ENCODE measurements around the gene TTC27. TPM values are rescaled to one million over a fixed set of nuclear protein-coding genes. Genes with fewer than 3 reads are reported as not detected.

Gene TTC27
- 10 to 100 TPM; 17.9 to 23.3 (median 21.6) TPM for total RNA-seq
- 27.0 TPM for total RNA-seq (2013)
- 20.3 to 103 (median 33.2) reads per million in 29 experiments for total RNA-seq

- DNase-seq: peak; percentile 90 to 97 (median 93)
- H3K27ac ChIP-seq (ENCODE audit: low read length): peak within 1 kb of the TSS; percentile 56
- ATAC-seq (replicated peaks in 1 of 4): peak; percentile 100
- peak within 1 kb of the TSS; percentile 95 to 99 for H3K4me3 ChIP-seq (ENCODE audit: control insufficient read depth in 1 of 2, extremely low read depth in 1 of 2, low read length in 1 of 2)
- H3K27me3 ChIP-seq (replicated peaks in 1 of 2; ENCODE audit: control insufficient read depth in 2 of 2, extremely low read depth in 1 of 2, insufficient read depth in 2 of 2, low read length in 1 of 2): peaks cover 0 to 4% of the 10 kb centered on the region in 2 experiments
- Mint-ChIP-seq H3K4me1 (peaks cover 31 to 34% (median 33%) of the 10 kb centered on the region in 3 donors), H3K4me3 (peak within 1 kb of the TSS; percentile 87 to 91 (median 89)), H3K27me3 (no peaks in the 10 kb centered on the region), H3K27ac (peak within 1 kb of the TSS; percentile 51 to 87), H3K9me3 (no peaks in the 10 kb centered on the region), H3K36me3 (peaks cover 24% of the 10 kb centered on the region)
- 0% methylated on average over 27 of the region's 39 CpGs for WGBS (ENCODE audit: insufficient coverage)
- ChIA-PET POLR2A (interaction anchor here in 1 of 2 donors (0.6 kb wide), 1 partner anchor 590 kb away, joined by 3 read pairs; no protein-coding TSS in a partner anchor), CTCF (interaction anchor here in 1 of 2 donors (1.1 kb wide), 1 partner anchor 955 kb away, joined by 5 read pairs; no protein-coding TSS in a partner anchor)
- H3K4me1 ChIP-seq (ENCODE audit: control insufficient read depth in 1 of 2, extremely low read depth in 1 of 2, insufficient read depth in 2 of 2, low read length in 2 of 2): peaks cover 4 to 24% of the 10 kb centered on the region in 2 experiments
- no peaks in the 10 kb centered on the region for H3K9me3 ChIP-seq
- H3K36me3 ChIP-seq (ENCODE audit: control insufficient read depth in 2 of 2, extremely low read depth in 1 of 2, insufficient read depth in 1 of 2, low read length in 1 of 2): peaks cover 0 to 13% of the 10 kb centered on the region in 2 donors
Measured at GRCh38 chr2:32627814-32628579, at the start of gene TTC27. TSS of gene TTC27 (plus strand) at chr2:32628050. CDS start at chr2:32628293, 243 bp downstream.

- H3K4me3 Mint-ChIP-seq: no peak overlapping the region
- DNase-seq (peak in 1 of 35 experiments; percentile 26), ATAC-seq (replicated peaks in 1 of 4) (peak; percentile 83 to 92 (median 90))
- H3K4me3 ChIP-seq (ENCODE audit: control insufficient read depth in 1 of 2, extremely low read depth in 1 of 2, low read length in 1 of 2): no peak overlapping the region
- ChIA-PET CTCF (no interaction called here), POLR2A (interaction anchor here (0.6 to 0.9 kb wide), 2 partner anchors 40 to 379 kb away, joined by 3 to 4 read pairs; no protein-coding TSS in a partner anchor)
- peaks cover 0 to 10% of the 10 kb centered on the region in 2 experiments for H3K4me1 ChIP-seq (ENCODE audit: control insufficient read depth in 1 of 2, extremely low read depth in 1 of 2, insufficient read depth in 2 of 2, low read length in 2 of 2)
- peaks cover 0 to 7% of the 10 kb centered on the region in 2 donors for H3K36me3 ChIP-seq (ENCODE audit: control insufficient read depth in 2 of 2, extremely low read depth in 1 of 2, insufficient read depth in 1 of 2, low read length in 1 of 2)
- H3K36me3 Mint-ChIP-seq: peaks cover 26% of the 10 kb centered on the region
- peak overlapping the region; percentile 10 for H3K27ac ChIP-seq (ENCODE audit: low read length)
- H3K9me3 Mint-ChIP-seq: no peaks in the 10 kb centered on the region
- no peaks in the 10 kb centered on the region for H3K9me3 ChIP-seq
- WGBS (ENCODE audit: insufficient coverage): no CpG with 5 or more reads among the region's 3 CpGs
- H3K27me3 Mint-ChIP-seq: no peaks in the 10 kb centered on the region
- H3K27me3 ChIP-seq (replicated peaks in 1 of 2; ENCODE audit: control insufficient read depth in 2 of 2, extremely low read depth in 1 of 2, insufficient read depth in 2 of 2, low read length in 1 of 2): no peaks in the 10 kb centered on the region
- peaks cover 35 to 41% (median 39%) of the 10 kb centered on the region in 3 donors for H3K4me1 Mint-ChIP-seq
- peak overlapping the region; percentile 75 to 88 for H3K27ac Mint-ChIP-seq
Measured at GRCh38 chr2:32591669-32592463, 36.0 kb upstream of the TTC27 start.

- Histone ChIP-seq H3K36me3 (ENCODE audit: control insufficient read depth in 2 of 2, extremely low read depth in 1 of 2, insufficient read depth in 1 of 2, low read length in 1 of 2) (peaks cover 0 to 29% of the 10 kb centered on the region in 2 donors), H3K27me3 (replicated peaks in 1 of 2; ENCODE audit: control insufficient read depth in 2 of 2, extremely low read depth in 1 of 2, insufficient read depth in 2 of 2, low read length in 1 of 2) (no peaks in the 10 kb centered on the region), H3K4me1 (ENCODE audit: control insufficient read depth in 1 of 2, extremely low read depth in 1 of 2, insufficient read depth in 2 of 2, low read length in 2 of 2) (peaks cover 0 to 10% of the 10 kb centered on the region in 2 experiments), H3K9me3 (no peaks in the 10 kb centered on the region), H3K27ac (ENCODE audit: low read length) (no peak overlapping the region), H3K4me3 (ENCODE audit: control insufficient read depth in 1 of 2, extremely low read depth in 1 of 2, low read length in 1 of 2) (no peak overlapping the region)
- Mint-ChIP-seq H3K27me3 (no peaks in the 10 kb centered on the region), H3K4me1 (peaks cover 31 to 32% (median 32%) of the 10 kb centered on the region in 3 donors), H3K9me3 (no peaks in the 10 kb centered on the region), H3K36me3 (peaks cover 32% of the 10 kb centered on the region), H3K27ac (peak overlapping the region in 1 of 2 donors; percentile 52), H3K4me3 (no peak overlapping the region)
- no peak for ATAC-seq (replicated peaks in 1 of 4)
- ChIA-PET CTCF (no interaction called here), POLR2A (no interaction called here)
- WGBS (ENCODE audit: insufficient coverage): 100% methylated on average over 1 of the region's 3 CpGs
- DNase-seq: no peak
Measured at GRCh38 chr2:32594573-32594972, 33.3 kb upstream of the TTC27 start.

- DNase-seq (no peak), ATAC-seq (replicated peaks in 1 of 4) (no peak)
- Histone ChIP-seq H3K4me1 (ENCODE audit: control insufficient read depth in 1 of 2, extremely low read depth in 1 of 2, insufficient read depth in 2 of 2, low read length in 2 of 2) (no peaks in the 10 kb centered on the region), H3K4me3 (ENCODE audit: control insufficient read depth in 1 of 2, extremely low read depth in 1 of 2, low read length in 1 of 2) (no peak overlapping the region), H3K27me3 (replicated peaks in 1 of 2; ENCODE audit: control insufficient read depth in 2 of 2, extremely low read depth in 1 of 2, insufficient read depth in 2 of 2, low read length in 1 of 2) (no peaks in the 10 kb centered on the region), H3K27ac (ENCODE audit: low read length) (no peak overlapping the region), H3K9me3 (no peaks in the 10 kb centered on the region), H3K36me3 (ENCODE audit: control insufficient read depth in 2 of 2, extremely low read depth in 1 of 2, insufficient read depth in 1 of 2, low read length in 1 of 2) (peaks cover 0 to 64% of the 10 kb centered on the region in 2 donors)
- H3K4me1 Mint-ChIP-seq: no peaks in the 10 kb centered on the region
- no peak overlapping the region for H3K4me3 Mint-ChIP-seq
- ChIA-PET POLR2A (no interaction called here), CTCF (no interaction called here)
- WGBS (ENCODE audit: insufficient coverage): 100% methylated on average over 2 of the region's 2 CpGs
- H3K27me3 Mint-ChIP-seq: no peaks in the 10 kb centered on the region
- no peaks in the 10 kb centered on the region for H3K9me3 Mint-ChIP-seq
- peaks cover 46% of the 10 kb centered on the region for H3K36me3 Mint-ChIP-seq
- peak overlapping the region in 1 of 2 donors; percentile 71 for H3K27ac Mint-ChIP-seq
Measured at GRCh38 chr2:32611366-32611765, 16.5 kb upstream of the TTC27 start.

- Histone ChIP-seq H3K9me3 (no peaks in the 10 kb centered on the region), H3K27ac (ENCODE audit: low read length) (no peak overlapping the region), H3K4me3 (ENCODE audit: control insufficient read depth in 1 of 2, extremely low read depth in 1 of 2, low read length in 1 of 2) (no peak overlapping the region), H3K4me1 (ENCODE audit: control insufficient read depth in 1 of 2, extremely low read depth in 1 of 2, insufficient read depth in 2 of 2, low read length in 2 of 2) (no peaks in the 10 kb centered on the region), H3K27me3 (replicated peaks in 1 of 2; ENCODE audit: control insufficient read depth in 2 of 2, extremely low read depth in 1 of 2, insufficient read depth in 2 of 2, low read length in 1 of 2) (no peaks in the 10 kb centered on the region), H3K36me3 (ENCODE audit: control insufficient read depth in 2 of 2, extremely low read depth in 1 of 2, insufficient read depth in 1 of 2, low read length in 1 of 2) (peaks cover 0 to 63% of the 10 kb centered on the region in 2 donors)
- CTCF ChIA-PET: no interaction called here
- WGBS (ENCODE audit: insufficient coverage): no CpG with 5 or more reads among the region's 1 CpG
- peaks cover 46% of the 10 kb centered on the region for H3K36me3 Mint-ChIP-seq
- no peaks in the 10 kb centered on the region for H3K4me1 Mint-ChIP-seq
- H3K27me3 Mint-ChIP-seq: no peaks in the 10 kb centered on the region
- no peaks in the 10 kb centered on the region for H3K9me3 Mint-ChIP-seq
- H3K4me3 Mint-ChIP-seq: no peak overlapping the region
- H3K27ac Mint-ChIP-seq: no peak overlapping the region
- ATAC-seq (replicated peaks in 1 of 4) (no peak), DNase-seq (no peak)
- POLR2A ChIA-PET: no interaction called here
Measured at GRCh38 chr2:32611771-32612170, 16.1 kb upstream of the TTC27 start.

GRCh38 chr2:32614084-32614483 is 13.8 kb upstream of the TTC27 start:
- Mint-ChIP-seq H3K27ac (peak overlapping the region in 1 of 2 donors; percentile 43), H3K4me3 (no peak overlapping the region), H3K27me3 (no peaks in the 10 kb centered on the region), H3K36me3 (peaks cover 42% of the 10 kb centered on the region), H3K9me3 (no peaks in the 10 kb centered on the region), H3K4me1 (no peaks in the 10 kb centered on the region)
- Histone ChIP-seq H3K36me3 (ENCODE audit: control insufficient read depth in 2 of 2, extremely low read depth in 1 of 2, insufficient read depth in 1 of 2, low read length in 1 of 2) (peaks cover 0 to 60% of the 10 kb centered on the region in 2 donors), H3K27me3 (replicated peaks in 1 of 2; ENCODE audit: control insufficient read depth in 2 of 2, extremely low read depth in 1 of 2, insufficient read depth in 2 of 2, low read length in 1 of 2) (no peaks in the 10 kb centered on the region), H3K27ac (ENCODE audit: low read length) (no peak overlapping the region), H3K4me1 (ENCODE audit: control insufficient read depth in 1 of 2, extremely low read depth in 1 of 2, insufficient read depth in 2 of 2, low read length in 2 of 2) (no peaks in the 10 kb centered on the region), H3K9me3 (no peaks in the 10 kb centered on the region), H3K4me3 (ENCODE audit: control insufficient read depth in 1 of 2, extremely low read depth in 1 of 2, low read length in 1 of 2) (no peak overlapping the region)
- ChIA-PET POLR2A (interaction anchor here in 1 of 2 donors (0.6 kb wide), 1 partner anchor 332 kb away, joined by 7 read pairs; no protein-coding TSS in a partner anchor), CTCF (no interaction called here)
- 86% methylated on average over 1 of the region's 1 CpG for WGBS (ENCODE audit: insufficient coverage)
- ATAC-seq (replicated peaks in 1 of 4) (no peak), DNase-seq (no peak)

Measured in T-cell (primary cell).